ENCODE measurements around the gene TMEM81.

- peak; percentile 21 for TF ChIP-seq CTCF (IDR thresholded peaks at IDR 0.05; ENCODE audit: low read depth, low read length, poor library complexity, severe bottlenecking)
- TF ChIP-seq EZH2phosphoT487 (IDR thresholded peaks at IDR 0.05; ENCODE audit: borderline replicate concordance, low read length), result no peak
Measured at GRCh38 chr1:205122489-205122882, 38.2 kb upstream of the TMEM81 start.
